HG03571 (cell line): Measurements from ENCODE around the gene TEPSIN.

Experiments used
- ATAC-seq: cut with Tn5 transposase; IDR thresholded peaks from one replicate; pipeline ENCODE4 v1.9.1; 2021; ENCODE audit not compliant: unreplicated experiment

The TEPSIN gene

DNA sequence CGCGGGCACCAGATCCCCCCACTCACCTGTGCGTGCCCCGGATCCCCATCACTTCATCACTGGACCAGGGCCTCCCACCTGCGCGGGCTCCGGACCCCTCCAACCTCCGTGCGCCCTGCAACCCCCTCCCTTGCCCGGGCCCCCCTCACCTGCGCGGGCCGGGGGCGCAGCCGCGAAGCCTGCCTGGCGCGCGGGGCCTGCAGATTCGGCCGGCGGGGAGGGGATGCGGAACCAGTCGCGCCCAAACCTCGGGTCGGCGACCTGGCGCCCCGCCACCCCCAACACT lies 16.3 kb downstream of the TEPSIN start:
- no peak for ATAC-seq

DNA sequence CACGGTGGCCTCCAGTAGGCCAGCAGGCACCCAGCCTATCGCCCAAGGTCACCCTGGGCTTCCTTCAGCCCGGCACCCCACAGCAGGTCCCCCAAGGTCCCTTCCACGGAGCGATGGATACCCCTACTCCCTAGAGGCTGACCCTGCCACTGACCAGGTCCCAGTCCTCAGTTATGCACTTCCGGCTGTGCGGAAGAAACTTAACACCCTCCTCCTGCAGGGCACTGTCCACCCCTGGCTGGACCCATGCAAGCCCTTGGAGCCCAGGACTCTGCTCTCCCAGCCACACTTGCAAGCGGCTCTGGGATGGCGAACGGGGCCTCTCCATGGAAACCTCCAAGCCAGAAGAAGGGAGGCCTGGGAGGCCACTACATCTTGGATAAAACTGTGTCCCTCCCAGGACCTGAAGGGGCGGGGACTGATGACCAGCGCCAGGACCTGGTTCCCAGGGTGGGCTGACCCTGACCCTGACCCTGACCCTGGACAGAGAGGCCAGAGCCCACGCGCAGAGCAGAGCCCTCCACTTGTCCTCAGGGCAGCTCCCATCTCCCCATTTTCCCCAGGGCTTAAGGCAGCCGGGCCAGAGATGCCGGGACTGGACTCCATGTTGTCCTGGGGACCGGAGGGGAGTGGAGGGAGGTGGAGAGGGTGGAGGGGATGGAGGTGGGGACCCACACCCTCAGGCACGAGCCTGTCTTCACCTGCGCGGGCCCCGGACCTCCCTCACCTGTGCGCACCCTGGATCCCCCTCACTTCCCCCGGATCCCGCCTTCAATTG lies 16.8 kb downstream of the TEPSIN start:
- ATAC-seq, result no peak

DNA sequence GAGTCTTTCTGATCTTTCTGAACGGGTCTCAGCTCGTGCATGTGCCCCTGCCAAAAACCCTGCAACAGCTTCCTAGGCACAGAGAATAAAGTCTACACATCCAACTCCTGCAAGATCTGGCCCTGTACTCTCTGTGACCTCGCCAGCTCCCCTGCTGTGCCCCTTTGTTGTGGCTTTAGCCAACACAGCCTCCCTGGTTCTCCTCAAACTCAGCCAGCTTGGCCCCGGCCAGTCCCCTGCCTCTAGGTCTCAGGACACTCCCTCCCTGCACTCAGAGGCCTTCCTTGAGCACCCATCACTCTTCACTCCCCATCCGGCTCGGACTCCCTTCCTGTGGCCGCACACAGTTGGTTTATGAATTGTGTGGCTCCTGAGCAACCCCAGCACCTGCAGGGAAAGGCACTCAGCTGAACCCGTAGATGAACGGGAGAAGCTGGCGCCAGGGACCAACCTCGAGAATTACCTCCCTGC lies 17.4 kb downstream of the TEPSIN start:
- no peak for ATAC-seq

DNA sequence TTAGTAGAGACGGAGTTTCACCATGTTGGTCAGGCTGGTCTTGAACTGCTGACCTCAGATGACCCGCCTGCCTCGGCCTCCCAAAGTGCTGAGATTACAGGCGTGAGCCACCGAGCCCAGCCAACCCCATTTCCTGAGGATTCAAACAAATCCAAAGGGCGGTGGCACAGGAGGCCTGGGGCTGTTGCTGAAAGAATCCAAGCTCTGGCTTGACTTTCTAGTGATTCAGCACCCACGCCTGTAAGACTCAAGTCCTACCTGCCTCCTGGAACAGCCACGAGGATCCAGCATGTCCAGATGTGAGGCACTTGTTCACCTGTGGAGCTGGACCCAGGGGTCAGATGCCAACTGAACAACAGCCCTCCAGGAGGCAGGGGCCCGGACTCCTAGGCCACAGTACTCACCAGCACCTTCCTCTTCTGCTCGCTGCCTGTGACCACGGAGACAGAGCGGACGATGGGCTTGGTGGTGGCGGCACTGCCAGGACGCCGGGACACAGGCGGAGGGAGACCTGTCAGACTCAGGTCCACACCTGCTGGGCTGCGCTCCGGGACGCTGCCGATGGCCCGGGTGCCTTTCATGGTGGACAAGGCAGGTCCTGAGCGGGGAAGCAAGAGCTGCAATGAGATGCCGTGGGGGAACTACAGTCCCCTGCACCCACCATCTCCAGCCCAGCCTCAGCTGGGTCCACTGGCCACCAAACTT lies 19.2 kb downstream of the TEPSIN start:
- no peak for ATAC-seq

DNA sequence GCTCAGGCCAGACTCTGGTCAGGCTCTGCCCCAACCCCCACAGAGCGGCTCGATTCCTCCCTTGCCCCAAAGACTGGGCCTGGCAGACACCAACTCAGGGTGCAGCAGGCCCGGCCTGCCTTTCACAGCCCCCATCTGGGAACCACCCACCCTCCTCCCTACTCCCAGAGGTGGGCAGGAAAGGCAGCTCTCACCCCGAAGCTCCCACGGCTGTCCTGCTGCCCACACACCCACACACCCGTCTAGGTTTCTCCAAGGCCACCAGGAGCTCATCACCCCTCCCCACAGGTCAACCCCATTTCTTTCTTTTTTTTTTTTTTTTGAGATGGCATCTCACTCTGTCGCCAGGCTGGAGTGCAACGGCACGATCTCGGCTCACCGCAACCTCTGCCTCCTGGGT lies 19.9 kb downstream of the TEPSIN start:
- ATAC-seq, result no peak

DNA sequence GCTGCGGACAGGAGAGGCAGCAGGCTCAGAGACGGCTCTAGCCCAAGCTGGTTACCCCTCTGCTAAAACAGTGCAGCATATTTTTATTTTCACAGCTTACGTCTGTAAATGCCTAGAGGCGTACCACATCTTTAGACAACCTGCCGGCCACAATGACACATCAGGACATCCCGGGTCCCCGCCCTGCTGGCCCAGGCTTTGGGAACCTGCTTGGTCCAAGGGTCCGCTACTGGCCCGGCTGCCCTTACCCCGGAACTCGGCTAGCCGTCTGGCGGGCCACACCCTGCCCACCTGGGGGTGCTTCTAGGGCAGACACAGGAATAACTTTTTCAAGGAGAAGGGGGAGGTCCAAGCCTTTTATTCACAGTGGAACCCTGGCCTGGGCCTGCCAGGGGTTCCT lies 20.4 kb downstream of the TEPSIN start:
- no peak for ATAC-seq

DNA sequence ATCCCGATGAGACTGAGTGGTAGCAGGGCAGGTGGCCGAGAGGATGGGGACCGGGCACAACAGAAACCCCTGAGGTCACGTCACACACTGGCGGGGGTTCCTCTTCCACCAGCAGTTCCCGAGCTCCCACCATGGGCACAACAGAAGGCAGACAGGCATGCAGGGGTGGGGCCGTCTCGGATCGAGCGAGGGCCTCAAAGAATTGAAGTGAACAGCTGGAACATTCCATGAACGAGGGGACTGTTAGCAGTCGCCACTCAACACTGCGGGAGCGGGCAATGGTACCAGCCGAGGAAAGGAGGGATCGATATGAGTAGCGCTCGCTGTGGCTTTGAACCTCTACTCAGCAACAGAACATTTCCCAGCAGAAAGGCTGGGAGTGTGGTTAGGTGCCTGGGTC lies 21.4 kb downstream of the TEPSIN start:
- no peak for ATAC-seq

DNA sequence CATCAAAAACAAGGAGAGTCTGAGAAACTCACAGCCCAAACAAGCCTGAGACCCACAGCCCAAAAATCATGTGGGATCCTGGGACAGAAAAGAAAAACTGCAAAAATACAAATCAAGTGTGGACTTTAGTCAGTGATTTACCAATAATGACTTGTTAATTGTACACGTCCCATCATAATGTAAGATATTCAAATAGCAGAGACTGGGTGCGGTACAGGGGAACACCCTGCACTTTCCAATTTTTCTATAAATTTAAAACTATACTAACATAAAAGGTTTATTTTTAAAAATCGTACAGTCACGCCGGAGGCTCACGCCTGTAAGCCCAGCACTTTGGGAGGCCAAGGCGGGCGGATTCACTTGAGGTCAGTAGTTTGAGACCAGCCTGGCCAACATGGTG lies 24.9 kb downstream of the TEPSIN start:
- ATAC-seq, result no peak

DNA sequence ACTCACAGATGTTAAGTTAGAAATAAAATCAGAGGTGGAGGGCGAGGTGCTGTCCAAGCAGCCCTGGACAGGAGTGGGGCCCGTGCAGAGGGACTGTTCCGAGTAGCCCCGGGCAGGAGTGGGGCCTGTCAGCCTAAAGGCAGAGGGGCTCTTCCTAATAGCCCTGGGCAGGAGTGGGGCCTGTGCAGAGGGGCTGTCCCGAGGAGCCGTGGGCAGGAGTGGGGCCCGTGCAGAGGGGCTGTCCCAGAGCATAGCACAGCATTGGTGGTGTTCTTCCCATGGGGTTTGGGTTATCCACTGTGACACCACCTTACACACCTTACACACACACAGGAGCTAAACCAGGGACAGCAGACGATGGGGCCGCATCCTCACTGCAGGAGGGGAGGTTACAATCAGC lies 26.5 kb downstream of the TEPSIN start:
- ATAC-seq, result no peak

DNA sequence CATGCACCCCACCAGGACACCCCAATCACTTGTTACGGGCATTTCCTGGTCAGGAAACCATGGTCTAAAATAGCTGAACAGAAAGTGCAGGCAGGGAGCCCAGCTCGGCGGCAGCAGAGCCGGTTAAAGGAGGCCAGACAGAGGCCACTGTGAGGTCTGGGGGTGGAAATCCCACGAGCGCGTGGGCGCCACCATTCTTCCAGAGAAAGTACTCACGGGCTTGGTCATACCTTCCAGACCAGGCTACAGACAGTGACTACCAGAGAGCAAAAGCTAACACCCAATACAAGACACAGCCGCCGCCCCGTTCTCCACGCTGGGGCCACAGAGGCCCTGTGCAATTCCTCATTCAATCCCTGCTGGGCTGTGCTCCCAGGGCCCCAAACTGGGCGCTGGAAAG lies 28.0 kb downstream of the TEPSIN start:
- ATAC-seq, result no peak

DNA sequence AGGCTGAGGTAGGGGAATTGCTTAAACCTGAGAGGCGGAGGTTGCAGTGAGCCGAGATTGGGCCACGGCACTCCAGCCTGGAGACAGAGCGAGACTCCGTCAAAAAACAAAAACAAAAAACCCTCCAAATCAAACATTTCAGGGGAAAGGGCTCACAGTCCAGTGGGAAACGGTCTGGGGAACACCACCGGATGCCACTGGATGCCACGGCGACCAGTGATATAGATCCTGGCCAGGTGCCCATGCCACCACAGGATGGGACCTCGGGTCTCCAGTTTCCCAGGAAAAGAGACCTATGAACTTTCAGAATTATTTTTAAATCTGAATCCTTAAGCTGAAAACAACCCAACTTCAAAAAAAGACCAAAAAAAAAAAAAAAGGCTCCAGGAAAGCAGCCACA lies 28.4 kb downstream of the TEPSIN start:
- no peak for ATAC-seq

DNA sequence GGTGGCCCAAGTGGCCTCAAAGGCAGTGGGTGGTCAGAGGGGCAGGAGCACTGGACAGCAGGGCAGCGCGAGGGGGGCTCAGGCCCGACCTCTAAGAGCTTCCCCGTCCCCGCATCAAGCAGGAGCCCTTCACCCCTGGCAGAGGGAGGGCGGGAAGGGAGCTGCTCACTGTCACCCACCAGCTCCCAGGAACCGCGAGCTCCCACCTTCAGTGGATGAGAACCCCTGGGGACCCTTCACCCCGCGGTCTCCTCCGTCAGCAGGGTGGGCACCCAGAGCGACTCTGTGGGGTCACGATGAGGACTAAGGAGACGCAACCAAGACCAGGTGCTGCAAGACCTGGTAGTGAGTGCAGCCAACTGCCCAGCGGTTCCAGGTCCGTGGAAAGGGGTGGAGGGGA lies 29.7 kb downstream of the TEPSIN start:
- no peak for ATAC-seq

DNA sequence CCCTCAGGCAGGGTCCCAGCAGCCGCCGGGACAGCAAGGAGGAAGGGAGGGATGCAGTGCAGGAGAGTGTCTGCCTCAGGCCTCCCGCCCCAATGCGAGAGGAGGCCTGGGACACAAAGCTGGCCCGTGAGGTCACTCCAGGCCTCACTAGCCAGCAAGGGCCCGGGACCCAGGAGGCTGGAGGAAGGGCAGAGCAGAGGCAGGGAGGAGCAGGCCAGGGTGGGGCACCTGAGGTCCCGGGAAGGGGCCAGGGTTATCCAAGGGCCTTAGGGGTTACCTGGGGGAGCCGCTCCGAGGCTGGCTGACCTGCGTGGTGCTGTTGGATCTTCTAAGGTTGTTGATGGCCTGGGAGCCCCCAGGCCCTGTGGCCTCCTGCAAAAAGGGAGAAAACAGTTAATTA lies 30.2 kb downstream of the TEPSIN start:
- ATAC-seq, result no peak

DNA sequence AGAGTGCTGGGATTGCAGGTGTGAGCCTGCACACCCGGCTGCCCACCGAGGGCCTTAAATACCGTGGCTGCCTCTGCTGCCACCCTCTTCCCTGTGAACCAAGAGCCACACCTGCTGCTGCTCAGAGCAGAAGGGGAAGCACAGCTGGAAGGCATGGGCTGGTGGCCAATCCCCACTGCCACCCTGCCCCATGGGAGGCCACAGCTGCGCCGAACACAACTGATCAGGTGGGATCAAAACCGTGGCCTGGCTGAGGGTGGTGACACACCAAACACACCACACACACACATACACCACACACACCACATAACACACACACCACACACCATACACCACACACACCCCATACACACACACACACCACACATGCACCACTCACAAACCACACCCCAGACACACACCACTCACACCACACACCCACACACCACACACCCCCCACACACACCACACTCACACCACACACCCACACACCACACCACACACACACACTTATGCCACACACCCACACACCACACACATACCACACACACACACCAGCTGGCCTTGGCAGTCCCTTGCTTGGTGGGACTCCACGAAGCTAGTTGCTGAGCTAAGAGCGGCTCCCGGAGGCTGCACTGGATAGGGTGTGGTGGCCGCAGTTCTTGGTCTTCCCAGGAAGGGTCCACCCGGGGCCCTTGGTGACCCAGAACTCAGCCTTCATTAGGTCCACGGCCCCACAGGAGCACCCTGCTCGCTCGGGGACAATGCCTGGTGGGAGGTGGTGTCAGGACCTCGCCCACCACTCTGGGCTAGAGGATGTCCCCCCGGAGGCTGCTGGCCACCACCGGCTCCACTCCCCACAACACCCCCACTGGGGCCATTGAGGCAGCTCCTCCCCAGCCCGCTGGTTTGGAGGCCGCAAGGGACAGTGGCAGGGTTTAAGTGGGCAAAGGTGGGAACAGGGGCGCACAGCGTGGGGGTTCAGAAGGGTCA lies 31.0 kb downstream of the TEPSIN start:
- no peak for ATAC-seq

DNA sequence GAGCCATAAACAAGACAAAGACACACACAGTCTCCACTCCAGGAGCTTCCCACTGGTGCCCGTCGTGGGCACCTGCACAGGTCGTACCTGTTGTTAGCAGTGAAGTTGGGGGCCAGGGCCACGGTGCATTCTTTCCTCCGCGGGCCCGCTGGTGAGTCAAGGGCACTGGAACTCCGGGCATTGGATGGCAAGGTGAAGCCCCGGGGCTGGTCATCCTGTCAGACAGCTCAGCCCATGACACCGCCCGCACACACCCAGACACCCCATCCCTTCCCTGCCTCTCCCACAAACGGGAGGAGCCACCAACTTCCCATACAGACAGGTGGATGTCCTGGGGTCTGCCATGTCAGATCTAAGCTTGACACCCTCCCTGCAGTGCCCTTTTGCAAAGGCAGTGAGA lies 32.2 kb downstream of the TEPSIN start:
- ATAC-seq, result no peak

DNA sequence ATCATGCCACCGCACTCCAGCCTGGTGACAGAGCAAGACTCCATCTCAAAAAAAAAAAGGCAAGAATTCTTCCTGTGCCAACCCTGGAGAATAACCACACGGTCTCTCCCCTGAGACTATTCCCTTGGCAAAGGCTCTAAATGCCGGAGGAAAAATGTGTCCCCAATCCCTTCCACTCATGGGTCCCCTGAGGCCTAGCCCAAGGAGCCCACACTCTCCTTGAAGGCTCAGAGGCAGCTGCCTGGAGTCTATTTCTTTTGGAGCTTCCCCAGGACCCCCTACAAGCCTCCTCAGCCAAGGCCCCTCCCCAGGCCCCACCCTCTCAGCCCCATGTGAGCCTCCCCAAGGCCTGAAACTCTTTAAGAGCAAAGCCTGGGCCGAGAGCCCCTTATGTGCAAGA lies 32.7 kb downstream of the TEPSIN start:
- ATAC-seq, result no peak

DNA sequence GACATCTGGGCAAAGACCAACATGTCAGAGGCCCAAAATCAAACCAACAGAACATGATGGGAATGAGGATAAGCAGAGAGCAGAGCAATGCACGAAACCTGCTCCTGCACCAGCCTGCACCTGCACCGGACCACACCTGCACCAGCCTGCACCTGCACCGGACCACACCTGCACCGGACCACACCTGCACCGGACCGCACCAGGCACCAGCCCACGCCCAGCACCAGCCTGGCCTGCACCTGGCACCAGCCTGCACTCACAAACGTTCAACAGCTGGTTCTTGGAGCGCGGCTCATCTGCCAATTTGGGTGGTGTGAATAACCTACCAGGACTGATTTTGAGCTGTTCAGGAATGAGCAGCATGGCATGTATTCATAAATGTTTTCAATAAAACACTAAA lies 34.3 kb downstream of the TEPSIN start:
- no peak for ATAC-seq

DNA sequence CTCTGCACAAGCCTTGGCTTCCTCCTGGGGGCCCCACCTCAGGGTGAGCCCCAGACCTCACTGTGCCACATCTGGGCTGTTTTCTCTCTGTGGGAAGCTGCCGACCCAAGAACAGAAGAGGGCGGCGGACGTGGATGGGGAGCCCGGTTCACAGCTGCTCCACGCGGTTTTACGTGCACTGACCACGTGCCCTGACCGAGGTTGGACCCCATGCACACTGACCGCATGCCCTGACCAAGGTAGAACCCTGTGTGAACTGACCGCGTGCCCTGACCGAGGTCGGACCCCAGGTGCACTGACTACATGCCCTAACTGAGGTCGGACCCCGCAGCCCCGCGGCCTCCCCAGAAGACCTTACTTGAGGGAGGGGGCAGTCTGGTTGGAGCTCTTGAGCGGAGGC lies 35.7 kb downstream of the TEPSIN start:
- ATAC-seq, result no peak

DNA sequence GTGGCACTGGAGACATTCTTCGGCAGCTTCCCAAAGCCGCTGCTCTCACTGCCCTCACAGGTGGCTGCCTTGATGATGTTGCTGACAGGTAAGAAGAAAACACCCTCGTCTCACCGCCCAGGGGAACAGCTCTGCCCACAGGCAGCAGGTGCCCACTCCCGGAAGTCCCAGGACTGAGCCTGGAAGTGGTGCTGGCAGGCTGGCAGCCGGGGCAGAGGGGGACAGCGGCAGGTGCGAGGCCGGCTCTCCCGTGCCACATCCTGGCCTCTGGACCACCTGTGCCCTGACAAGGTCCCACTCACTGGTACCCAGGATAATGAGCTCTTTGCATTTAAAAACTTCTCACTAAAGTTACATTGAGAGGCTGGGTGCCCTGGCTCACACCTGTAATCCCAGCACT lies 36.5 kb downstream of the TEPSIN start:
- ATAC-seq, result no peak

DNA sequence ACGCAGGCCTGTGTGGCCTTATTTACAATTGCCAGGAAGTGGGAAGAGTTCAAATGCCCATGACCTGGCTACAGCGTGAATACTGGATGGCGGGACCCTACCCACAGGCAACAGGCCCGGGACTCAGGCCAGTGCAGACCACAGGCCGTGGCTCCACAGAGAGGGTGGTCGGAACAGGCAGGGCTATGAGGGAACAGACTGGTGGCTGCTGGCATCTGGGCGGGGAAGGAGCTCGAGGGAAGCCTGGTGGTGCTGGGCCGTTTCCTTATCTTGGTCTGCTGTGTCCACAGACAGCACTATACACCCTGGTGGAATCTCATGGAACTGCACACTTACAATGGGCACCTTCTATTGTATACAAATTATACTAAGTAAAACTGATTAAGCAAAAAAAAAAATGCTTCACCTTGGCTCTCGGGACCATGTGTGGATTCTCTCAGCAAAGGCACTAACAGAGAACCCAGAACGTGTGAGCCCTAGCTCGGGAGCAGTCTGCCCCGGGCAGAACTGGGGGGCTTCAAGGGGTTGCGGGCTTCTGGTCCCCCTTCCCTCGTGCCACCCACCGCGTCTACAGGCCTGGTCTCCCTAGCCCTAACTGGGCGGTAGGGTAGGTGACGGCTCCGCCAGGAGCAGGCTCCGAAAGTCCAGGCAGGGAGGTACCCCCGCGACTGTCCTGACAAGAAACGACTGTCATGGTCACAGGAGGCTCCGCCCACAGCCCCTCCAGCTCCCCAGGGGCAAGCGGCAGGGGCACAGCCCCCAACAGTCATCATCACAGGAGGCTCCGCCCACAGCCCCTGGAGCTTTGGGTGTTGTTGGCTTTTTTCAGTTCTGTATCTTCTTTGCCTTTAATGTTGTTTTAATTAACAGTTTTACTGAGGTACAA lies 37.9 kb downstream of the TEPSIN start:
- ATAC-seq, result no peak

DNA sequence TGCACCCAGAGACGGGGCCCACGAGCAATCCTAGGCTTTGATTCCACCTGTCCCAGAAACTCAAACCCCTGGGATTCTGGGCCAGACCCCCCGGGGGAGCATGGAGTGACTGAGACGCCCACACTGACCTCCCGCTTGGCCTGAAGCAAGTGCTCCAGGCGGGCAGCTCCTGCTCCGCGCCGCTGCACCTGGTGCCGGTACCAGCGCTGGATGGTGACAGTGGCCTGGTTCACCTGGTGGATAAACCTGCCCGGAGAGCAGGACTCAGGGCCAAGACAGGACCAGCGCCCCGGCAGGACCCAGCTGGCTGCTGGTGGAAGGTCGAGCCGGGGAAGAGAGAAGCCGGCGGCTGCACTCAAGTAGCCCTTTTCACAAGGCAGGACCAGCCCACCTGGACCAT lies 38.7 kb downstream of the TEPSIN start:
- no peak for ATAC-seq
